ENCODE data around the gene MED19.
"Not testable (repeated sequence)": the region's sequence is repeated elsewhere in the genome, so short reads cannot be mapped to it uniquely, and the experiment has no call there.

Gene MED19

DNA sequence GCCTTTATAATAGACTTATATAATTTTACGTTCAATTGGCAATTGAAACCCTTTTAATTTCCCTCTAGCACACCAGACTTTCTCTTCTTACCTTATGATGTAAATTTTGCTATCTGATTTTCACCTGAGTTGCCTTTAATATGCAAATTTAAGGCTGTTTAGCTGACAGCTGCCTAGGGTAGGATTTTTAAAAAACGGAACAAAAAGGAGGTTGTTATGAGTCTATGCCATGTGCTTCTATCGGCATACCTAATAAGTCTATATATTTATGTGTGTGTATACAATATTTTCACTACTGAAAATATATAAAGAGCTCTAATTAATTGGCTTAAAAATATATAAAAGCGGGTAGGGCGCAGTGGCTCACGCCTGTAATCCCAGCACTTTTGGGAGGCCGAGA, 17.5 kb upstream of the MED19 start:
- Histone ChIP-seq H3K9ac (ENCODE audit: low read length) (no peak overlapping the region), H2BK12ac (ENCODE audit: low read length) (no peak overlapping the region), H3K4me3 (ENCODE audit: low read depth, low read length) (no peak overlapping the region), H2AFZ (ENCODE audit: insufficient read depth, low read length, poor library complexity) (no peak overlapping the region), H3K9me3 (ENCODE audit: insufficient read depth, low read depth, low read length) (no peaks in the 10 kb centered on the region), H3K36me3 (ENCODE audit: control insufficient read depth in 1 of 2, insufficient read depth in 2 of 2, low read length in 2 of 2) (no peaks in the 10 kb centered on the region), H2BK5ac (ENCODE audit: low read depth, low read length, poor library complexity) (no peak overlapping the region), H3K79me2 (ENCODE audit: control insufficient read depth, insufficient read depth, low read length, poor library complexity) (no peaks in the 10 kb centered on the region), H3K27ac (ENCODE audit: low read depth, low read length) (no peak overlapping the region), H4K12ac (ENCODE audit: low read depth, low read length) (no peak overlapping the region), H3K18ac (ENCODE audit: low read length) (no peak overlapping the region), H4K91ac (ENCODE audit: low read depth, low read length) (no peak overlapping the region), H3K79me1 (ENCODE audit: low read length) (no peaks in the 10 kb centered on the region), H2AK5ac (ENCODE audit: low read length) (no peak overlapping the region), H3K4ac (ENCODE audit: low read depth, low read length) (no peak overlapping the region), H3K14ac (ENCODE audit: low read length) (no peak overlapping the region), H3K4me2 (ENCODE audit: low read length) (no peak overlapping the region), H3K23ac (ENCODE audit: low read length) (no peak overlapping the region), H3K4me1 (ENCODE audit: control insufficient read depth in 1 of 2, insufficient read depth in 2 of 2, low read length in 2 of 2) (no peaks in the 10 kb centered on the region), H2BK120ac (ENCODE audit: insufficient read depth, low read length, poor library complexity) (no peak overlapping the region), H3K27me3 (ENCODE audit: insufficient read depth, low read length) (no peaks in the 10 kb centered on the region), H4K8ac (ENCODE audit: low read depth, low read length) (no peak overlapping the region)
- WGBS (ENCODE audit: extremely low coverage, insufficient coverage, insufficient read length), result no CpG with 5 or more reads among the region's 7 CpGs
- DNase-seq, result no peak

- Histone ChIP-seq H3K23ac (ENCODE audit: low read length) (no peak overlapping the region), H2BK5ac (ENCODE audit: low read depth, low read length, poor library complexity) (no peak overlapping the region), H3K27ac (ENCODE audit: low read depth, low read length) (no peak overlapping the region), H2AK5ac (ENCODE audit: low read length) (no peak overlapping the region), H3K4me2 (ENCODE audit: low read length) (no peak overlapping the region), H2AFZ (ENCODE audit: insufficient read depth, low read length, poor library complexity) (no peak overlapping the region), H3K14ac (ENCODE audit: low read length) (no peak overlapping the region), H3K36me3 (ENCODE audit: control insufficient read depth in 1 of 2, insufficient read depth in 2 of 2, low read length in 2 of 2) (no peaks in the 10 kb centered on the region), H3K79me1 (ENCODE audit: low read length) (no peaks in the 10 kb centered on the region), H3K79me2 (ENCODE audit: control insufficient read depth, insufficient read depth, low read length, poor library complexity) (no peaks in the 10 kb centered on the region), H3K9me3 (ENCODE audit: insufficient read depth, low read depth, low read length) (no peaks in the 10 kb centered on the region), H3K18ac (ENCODE audit: low read length) (no peak overlapping the region), H2BK12ac (ENCODE audit: low read length) (no peak overlapping the region), H3K27me3 (ENCODE audit: insufficient read depth, low read length) (no peaks in the 10 kb centered on the region), H3K4me3 (ENCODE audit: low read depth, low read length) (no peak overlapping the region), H3K9ac (ENCODE audit: low read length) (peak overlapping the region; percentile 58), H4K8ac (ENCODE audit: low read depth, low read length) (no peak overlapping the region), H3K4me1 (ENCODE audit: control insufficient read depth in 1 of 2, insufficient read depth in 2 of 2, low read length in 2 of 2) (no peaks in the 10 kb centered on the region), H4K91ac (ENCODE audit: low read depth, low read length) (no peak overlapping the region), H4K12ac (ENCODE audit: low read depth, low read length) (no peak overlapping the region), H3K4ac (ENCODE audit: low read depth, low read length) (no peak overlapping the region), H2BK120ac (ENCODE audit: insufficient read depth, low read length, poor library complexity) (no peak overlapping the region)
- no peak for DNase-seq
- WGBS (ENCODE audit: extremely low coverage, insufficient coverage, insufficient read length), result no CpG with 5 or more reads among the region's 7 CpGs
Observed at GRCh38 chr11:57728829-57729228, 16.8 kb upstream of the MED19 start.

- no peak overlapping the region for H3K14ac ChIP-seq (ENCODE audit: low read length)
- no peak overlapping the region for H2AFZ ChIP-seq (ENCODE audit: insufficient read depth, low read length, poor library complexity)
- DNase-seq, result no peak
- H3K4ac ChIP-seq (ENCODE audit: low read depth, low read length), result no peak overlapping the region
- H3K18ac ChIP-seq (ENCODE audit: low read length), result no peak overlapping the region
- H3K4me3 ChIP-seq (ENCODE audit: low read depth, low read length), result no peak overlapping the region
- no peak overlapping the region for H2BK120ac ChIP-seq (ENCODE audit: insufficient read depth, low read length, poor library complexity)
- H2BK12ac ChIP-seq (ENCODE audit: low read length), result no peak overlapping the region
- no peak overlapping the region for H3K23ac ChIP-seq (ENCODE audit: low read length)
- H3K9me3 ChIP-seq (ENCODE audit: insufficient read depth, low read depth, low read length), result no peaks in the 10 kb centered on the region
- WGBS (ENCODE audit: extremely low coverage, insufficient coverage, insufficient read length), result no CpG with 5 or more reads among the region's 2 CpGs
- no peaks in the 10 kb centered on the region for H3K4me1 ChIP-seq (ENCODE audit: control insufficient read depth in 1 of 2, insufficient read depth in 2 of 2, low read length in 2 of 2)
- H3K4me2 ChIP-seq (ENCODE audit: low read length), result no peak overlapping the region
- H3K27ac ChIP-seq (ENCODE audit: low read depth, low read length), result no peak overlapping the region
- H3K27me3 ChIP-seq (ENCODE audit: insufficient read depth, low read length), result no peaks in the 10 kb centered on the region
- no peak overlapping the region for H4K91ac ChIP-seq (ENCODE audit: low read depth, low read length)
- no peak overlapping the region for H2AK5ac ChIP-seq (ENCODE audit: low read length)
- H4K8ac ChIP-seq (ENCODE audit: low read depth, low read length), result no peak overlapping the region
- H3K9ac ChIP-seq (ENCODE audit: low read length), result no peak overlapping the region
- H2BK5ac ChIP-seq (ENCODE audit: low read depth, low read length, poor library complexity), result no peak overlapping the region
- H3K79me2 ChIP-seq (ENCODE audit: control insufficient read depth, insufficient read depth, low read length, poor library complexity), result no peaks in the 10 kb centered on the region
- no peak overlapping the region for H4K12ac ChIP-seq (ENCODE audit: low read depth, low read length)
- H3K36me3 ChIP-seq (ENCODE audit: control insufficient read depth in 1 of 2, insufficient read depth in 2 of 2, low read length in 2 of 2), result peaks cover 2 to 4% of the 10 kb centered on the region in 2 experiments
- H3K79me1 ChIP-seq (ENCODE audit: low read length), result no peaks in the 10 kb centered on the region
Observed at GRCh38 chr11:57727185-57727584, 15.2 kb upstream of the MED19 start.

DNA sequence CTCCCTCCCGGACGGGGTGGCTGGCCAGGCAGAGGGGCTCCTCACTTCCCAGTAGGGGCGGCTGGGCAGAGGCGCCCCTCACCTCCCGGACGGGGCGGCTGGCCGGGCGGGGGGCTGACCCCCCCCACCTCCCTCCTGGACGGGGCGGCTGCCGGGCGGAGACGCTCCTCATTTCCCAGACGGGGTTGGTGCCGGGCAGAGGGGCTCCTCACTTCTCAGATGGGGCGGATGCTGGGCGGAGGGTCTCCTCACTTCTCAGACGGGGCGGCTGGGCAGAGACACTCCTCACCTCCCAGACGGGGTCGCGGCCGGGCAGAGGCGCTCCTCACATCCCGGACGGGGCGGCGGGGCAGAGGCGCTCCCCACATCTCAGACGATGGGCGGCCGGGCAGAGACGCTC, 4.7 kb upstream of the MED19 start:
- not testable (repeated sequence) for H4K91ac ChIP-seq (ENCODE audit: low read depth, low read length); H2BK120ac ChIP-seq (ENCODE audit: insufficient read depth, low read length, poor library complexity); H3K79me1 ChIP-seq (ENCODE audit: low read length); H3K4me3 ChIP-seq (ENCODE audit: low read depth, low read length); H3K79me2 ChIP-seq (ENCODE audit: control insufficient read depth, insufficient read depth, low read length, poor library complexity); H3K9me3 ChIP-seq (ENCODE audit: insufficient read depth, low read depth, low read length); H3K4me1 ChIP-seq (ENCODE audit: control insufficient read depth in 1 of 2, insufficient read depth in 2 of 2, low read length in 2 of 2); H3K9ac ChIP-seq (ENCODE audit: low read length); H2BK12ac ChIP-seq (ENCODE audit: low read length); H2AK5ac ChIP-seq (ENCODE audit: low read length); DNase-seq; H3K18ac ChIP-seq (ENCODE audit: low read length); H3K14ac ChIP-seq (ENCODE audit: low read length); H4K12ac ChIP-seq (ENCODE audit: low read depth, low read length); H4K8ac ChIP-seq (ENCODE audit: low read depth, low read length); H3K4me2 ChIP-seq (ENCODE audit: low read length); H3K4ac ChIP-seq (ENCODE audit: low read depth, low read length); H3K27me3 ChIP-seq (ENCODE audit: insufficient read depth, low read length); H2AFZ ChIP-seq (ENCODE audit: insufficient read depth, low read length, poor library complexity); H3K27ac ChIP-seq (ENCODE audit: low read depth, low read length); H3K23ac ChIP-seq (ENCODE audit: low read length); H2BK5ac ChIP-seq (ENCODE audit: low read depth, low read length, poor library complexity)
- WGBS (ENCODE audit: extremely low coverage, insufficient coverage, insufficient read length), result no CpG with 5 or more reads among the region's 34 CpGs
- H3K36me3 ChIP-seq (ENCODE audit: control insufficient read depth in 1 of 2, insufficient read depth in 2 of 2, low read length in 2 of 2), result peaks cover 7 to 15% of the 10 kb centered on the region in 2 experiments
